ENCODE results near the gene OR2T5.
"Not testable (repeated sequence)": the region's sequence is repeated elsewhere in the genome, so short reads cannot be mapped to it uniquely, and the experiment has no call there.

The OR2T5 gene

GRCh38 chr1:248488289-248488688 lies at the start of gene OR2T5:
Gene OR2T5, plus strand, starts transcription at chr1:248488589. Its CDS starts 0 bp downstream, at chr1:248488589.
- not testable (repeated sequence) for DNase-seq

GRCh38 chr1:248438668-248439067 lies 49.7 kb upstream of the OR2T5 start:
- DNase-seq = not testable (repeated sequence)

DNA sequence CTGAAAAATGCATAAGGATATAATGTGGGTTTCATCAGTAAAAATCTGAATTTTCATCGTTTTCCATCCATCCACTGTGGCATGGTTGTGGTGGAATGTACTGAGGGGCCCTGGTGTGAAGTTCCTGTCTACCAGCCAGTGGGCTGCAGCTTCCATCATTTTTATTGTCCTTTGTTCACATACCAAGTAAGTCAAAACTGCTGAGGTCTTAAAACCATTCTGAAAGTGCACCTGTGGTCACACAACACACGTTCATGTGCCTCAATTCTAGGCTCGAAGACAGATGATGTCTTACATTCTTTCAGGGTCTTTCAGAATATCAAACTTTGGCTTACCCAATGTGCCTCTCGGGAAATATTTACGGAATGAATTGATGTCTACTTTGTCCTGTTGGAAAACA lies 49.1 kb upstream of the OR2T5 start:
- not testable (repeated sequence) for DNase-seq

GRCh38 chr1:248442500-248443277 lies 45.7 kb upstream of the OR2T5 start:
- not testable (repeated sequence) for DNase-seq

DNA sequence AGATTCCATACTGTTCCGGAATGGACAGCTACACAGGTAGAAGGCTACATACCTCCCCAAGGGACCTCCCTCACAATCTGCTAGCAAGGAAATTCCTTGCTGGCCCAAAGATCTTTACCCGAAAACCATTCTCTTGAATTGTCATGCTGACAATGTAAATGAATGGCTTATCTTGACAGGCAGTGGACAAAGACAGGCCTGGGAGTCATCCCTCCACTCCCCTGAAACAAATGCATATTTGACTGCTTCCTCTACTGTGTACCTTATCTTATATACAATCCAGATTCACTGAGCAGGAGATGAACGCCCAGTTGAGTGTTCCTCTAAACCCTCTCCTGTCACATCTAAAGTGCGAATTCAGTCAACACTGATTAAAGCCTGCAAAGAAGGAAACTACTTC lies 43.8 kb upstream of the OR2T5 start:
- DNase-seq = not testable (repeated sequence)

DNA sequence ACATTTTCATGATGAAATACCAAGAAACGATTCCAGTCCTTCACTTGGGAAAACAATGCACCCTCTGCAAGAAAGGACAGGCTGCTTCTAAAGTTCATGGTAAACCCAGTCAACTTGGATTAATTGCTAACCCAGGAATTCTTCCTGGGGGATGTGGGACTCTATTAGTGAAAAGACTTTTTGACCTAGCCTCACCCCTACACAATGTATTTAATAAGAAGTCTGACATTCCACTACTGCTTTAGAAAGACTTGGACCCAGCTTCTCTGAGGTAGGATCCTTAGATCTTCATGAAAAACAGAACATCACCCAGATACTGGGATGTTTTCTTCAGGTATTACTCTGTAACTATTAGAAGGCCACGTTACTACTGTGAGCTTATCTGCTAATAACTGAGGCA lies 43.0 kb upstream of the OR2T5 start, which contains the start of gene OR2T2:
TSS of gene OR2T2 (plus strand) at position 239 of the 400 bp plus-strand sequence. CDS start 7,161 bp downstream, outside the sequence.
- DNase-seq = not testable (repeated sequence)

DNA sequence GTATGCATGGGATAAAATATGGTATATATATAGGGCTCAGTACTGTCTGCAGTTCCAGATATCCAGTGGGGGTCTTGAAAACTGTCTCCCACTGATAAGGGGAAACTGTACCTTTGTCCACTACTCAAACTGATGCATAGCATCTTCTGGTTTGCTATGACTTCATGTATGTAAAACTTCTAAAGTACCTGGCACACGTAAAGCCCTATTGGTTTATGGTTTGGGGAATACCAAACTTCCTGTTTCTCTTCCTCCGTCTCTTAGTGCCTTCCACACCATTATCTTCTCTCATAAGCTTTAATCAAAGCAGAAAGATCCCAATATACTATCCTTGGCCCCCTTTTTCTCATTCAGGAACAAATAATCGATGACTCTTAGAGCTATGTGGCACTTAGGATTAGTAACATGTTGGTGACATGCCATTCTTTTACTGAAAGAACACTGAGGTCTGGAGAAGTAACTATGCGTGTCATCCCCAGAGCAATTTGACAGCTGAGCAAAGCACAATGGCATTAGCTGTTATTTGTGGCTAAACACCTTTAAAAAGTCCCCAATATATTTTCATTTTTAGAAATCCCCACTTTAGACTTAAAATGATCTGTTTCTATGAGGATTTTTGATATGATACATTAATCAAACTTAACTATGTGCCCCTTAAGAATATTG lies 39.8 kb upstream of the OR2T5 start:
- not testable (repeated sequence) for DNase-seq

- DNase-seq = not testable (repeated sequence)
These were observed 38.4 kb upstream of the OR2T5 start for GRCh38 chr1:248449821-248450465.

- not testable (repeated sequence) for DNase-seq
These were observed 37.8 kb upstream of the OR2T5 start for GRCh38 chr1:248450466-248451145.

- DNase-seq = not testable (repeated sequence)
These were observed 34.8 kb upstream of the OR2T5 start for GRCh38 chr1:248453619-248454018.

DNA sequence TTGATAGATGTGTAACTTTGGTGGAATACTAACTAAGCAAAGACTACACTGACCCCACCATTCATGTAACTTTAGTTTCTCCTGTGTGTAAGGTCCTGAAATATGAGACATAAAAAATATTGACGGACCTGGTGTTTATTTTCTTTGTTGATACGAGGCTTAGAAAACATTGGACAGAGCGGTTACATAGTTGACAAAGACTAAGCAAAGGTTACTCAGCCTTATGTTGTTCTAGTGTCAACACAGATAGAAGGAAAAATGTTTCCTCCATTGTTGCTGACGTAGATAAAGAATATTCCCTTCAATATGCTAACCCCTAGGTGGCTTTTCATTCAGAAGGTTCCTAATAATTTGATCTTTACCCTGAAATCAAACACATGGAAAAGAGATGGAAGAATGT lies 33.3 kb upstream of the OR2T5 start:
- DNase-seq = not testable (repeated sequence)

DNA sequence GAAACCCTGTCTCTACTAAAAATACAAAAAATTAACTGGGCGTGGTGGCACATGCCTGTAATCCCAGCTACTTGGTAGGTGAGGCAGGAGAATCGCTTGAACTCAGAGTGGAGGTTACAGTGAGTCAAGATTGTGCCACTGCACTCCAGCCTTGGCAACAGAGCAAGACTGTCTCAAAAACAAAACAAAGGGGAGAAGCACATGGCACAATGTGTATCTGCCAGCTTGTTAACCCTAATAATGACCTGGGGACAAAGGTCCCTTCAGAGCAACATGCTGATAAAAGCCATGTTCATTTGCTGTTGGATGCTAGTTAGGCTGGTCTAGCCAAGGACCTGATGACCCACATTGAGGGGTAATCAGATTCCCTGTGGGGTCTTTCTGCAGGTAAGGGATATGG lies 31.8 kb upstream of the OR2T5 start:
- not testable (repeated sequence) for DNase-seq

GRCh38 chr1:248459117-248459516 lies 29.3 kb upstream of the OR2T5 start:
- not testable (repeated sequence) for DNase-seq

- DNase-seq = no peak
These were observed 17.2 kb upstream of the OR2T5 start for GRCh38 chr1:248471154-248471553.

GRCh38 chr1:248472111-248472510 lies 16.3 kb upstream of the OR2T5 start:
- DNase-seq = not testable (repeated sequence)

GRCh38 chr1:248473051-248473450 lies 15.3 kb upstream of the OR2T5 start, which contains the start of gene OR2T3:
Gene OR2T3, plus strand, starts transcription at chr1:248473351. Its CDS starts 0 bp downstream, at chr1:248473351.
- DNase-seq = not testable (repeated sequence)

- DNase-seq = not testable (repeated sequence)
These were observed 12.7 kb upstream of the OR2T5 start for GRCh38 chr1:248475660-248476059.

DNA sequence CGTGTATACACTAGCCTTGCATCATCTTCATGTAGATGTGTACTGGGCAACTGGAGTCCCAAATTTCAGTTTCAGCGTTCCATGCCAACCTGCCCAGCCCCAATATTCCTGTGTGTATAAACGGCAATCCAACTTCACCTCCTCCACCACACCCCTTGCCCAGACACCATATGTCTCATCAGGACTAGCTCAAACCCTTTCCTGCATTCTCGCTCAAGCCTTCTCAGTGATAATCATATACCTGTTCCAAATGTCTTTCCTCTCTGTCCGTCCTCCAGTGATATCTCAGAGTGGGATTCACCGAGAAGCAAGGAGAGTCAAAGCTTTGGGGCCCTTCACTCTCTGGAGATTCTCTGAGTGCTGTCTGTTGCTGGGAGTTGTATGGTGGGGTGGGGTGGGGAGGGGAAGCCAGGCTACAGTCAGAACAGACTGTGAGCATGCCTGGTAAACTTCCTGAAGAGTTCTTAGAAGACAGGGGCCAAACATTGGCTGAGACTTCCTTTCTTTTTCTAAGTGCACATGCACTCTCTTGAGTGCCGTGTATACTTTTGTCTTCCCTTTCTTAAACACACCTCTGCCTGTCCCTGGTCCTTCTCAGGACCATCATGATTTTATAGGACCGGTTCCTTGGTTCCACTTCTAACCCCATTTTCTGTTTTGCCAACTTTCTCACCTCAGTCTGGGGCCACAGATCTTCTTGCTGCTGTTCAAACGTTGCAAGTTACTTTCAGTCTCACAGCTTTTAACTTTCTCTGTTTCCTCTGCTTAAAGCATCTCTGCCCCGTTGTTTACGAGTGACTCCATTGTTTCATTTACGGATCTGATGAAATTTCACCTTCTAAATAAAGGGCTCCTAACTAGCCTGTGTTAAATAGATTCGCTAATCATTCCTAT lies 6.5 kb upstream of the OR2T5 start:
- DNase-seq = not testable (repeated sequence)

DNA sequence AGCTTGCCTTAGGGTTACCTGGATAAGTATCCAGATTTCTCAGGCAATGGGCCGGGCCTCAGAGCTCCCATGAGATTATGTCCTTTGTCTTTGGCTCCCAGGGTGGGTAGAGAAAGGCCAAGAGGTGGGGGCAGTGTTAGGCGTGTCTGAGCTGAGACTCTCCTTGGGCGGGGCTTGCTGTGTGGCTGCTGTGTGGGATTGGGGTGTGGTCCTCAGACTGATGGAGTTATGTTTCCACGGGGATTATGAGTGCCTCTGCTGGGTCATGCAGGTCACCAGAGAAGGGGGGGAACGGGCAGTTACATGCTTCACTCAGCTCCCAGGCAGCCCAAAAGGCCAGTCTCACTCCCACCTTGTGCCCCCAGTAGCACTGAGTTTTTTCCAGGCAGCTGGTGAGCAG lies 8.3 kb downstream of the OR2T5 start:
- not testable (repeated sequence) for DNase-seq

DNA sequence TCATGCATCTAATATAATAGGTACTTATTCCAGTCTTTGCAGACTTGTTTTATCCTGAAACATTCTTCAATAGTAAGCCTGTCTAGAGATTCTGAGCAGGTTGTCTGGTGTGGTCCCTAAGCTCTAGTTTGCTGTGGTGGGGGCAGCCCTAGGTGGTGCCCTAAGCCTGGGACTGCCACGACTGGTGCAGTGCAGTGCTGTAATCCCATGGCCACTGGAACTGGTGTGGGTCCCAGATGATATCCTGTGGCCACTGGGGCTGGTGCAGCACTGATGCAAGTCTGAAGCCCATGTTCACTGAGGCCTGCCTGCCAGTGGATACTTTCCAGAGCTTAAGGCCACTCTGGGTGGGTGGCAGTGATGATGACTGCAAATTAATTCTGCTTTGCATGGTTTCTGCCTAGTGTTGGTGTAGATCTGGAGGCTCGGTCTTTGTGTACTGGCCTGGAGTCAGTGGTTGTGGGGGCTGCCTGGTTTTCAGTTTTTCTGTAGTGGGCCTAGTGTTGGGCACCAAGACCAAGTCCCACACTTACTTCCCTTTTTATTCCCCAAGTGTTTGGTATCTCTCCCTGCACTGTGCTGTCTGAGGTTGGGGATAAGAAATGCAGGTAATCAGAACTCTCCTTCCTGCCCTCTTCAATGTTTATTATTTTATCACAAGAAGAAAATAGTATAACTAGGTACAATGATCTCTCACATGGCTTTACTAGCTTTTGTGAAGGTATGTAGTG lies 12.1 kb downstream of the OR2T5 start:
- not testable (repeated sequence) for DNase-seq

- DNase-seq = not testable (repeated sequence)
These were observed 19.4 kb downstream of the OR2T5 start, which contains the start of gene OR2G6 for GRCh38 chr1:248507773-248508172. Gene OR2G6, plus strand, starts transcription at chr1:248508073. Its CDS starts 13,574 bp downstream, at chr1:248521647.
